Smooth muscle cell (in vitro differentiated cells): ENCODE results near the gene PLEKHG5. TPM values are rescaled to one million over a fixed set of nuclear protein-coding genes. Genes with fewer than 3 reads are reported as not detected.
"Not testable (repeated sequence)": the region's sequence is repeated elsewhere in the genome, so short reads cannot be mapped to it uniquely, and the experiment has no call there.

Experiments used
- DNase-seq: peaks from one replicate; lab custom pipeline; 2025; ENCODE audit not compliant: unreplicated experiment; lab: John Stamatoyannopoulos, UW
- H2AFZ ChIP-seq: fragments of 200-600 bp; sonication (generic); 2 replicates; pipeline ENCODE4 v1.6.0; 2016; ENCODE audit warnings: antibody characterized with exemption, low read depth, mild to moderate bottlenecking
- H3F3A ChIP-seq: fragments of 200-600 bp; sonication (generic); 2 replicates; pipeline ENCODE4 v1.6.0; 2017; ENCODE audit warnings: antibody characterized with exemption, low read depth
- H3K27ac ChIP-seq: fragments of 200-600 bp; sonication (generic); 2 replicates; pipeline ENCODE4 v1.5.1; 2016; ENCODE audit warnings: low read depth, mild to moderate bottlenecking
- H3K27me3 ChIP-seq: fragments of 200-600 bp; sonication (generic); 2 replicates; pipeline ENCODE4 v1.6.1; 2016; ENCODE audit warnings: low read depth, mild to moderate bottlenecking
- H3K36me3 ChIP-seq: fragments of 200-600 bp; sonication (generic); 2 replicates; pipeline ENCODE4 v1.5.1; 2016; ENCODE audit warnings: low read depth
- H3K4me1 ChIP-seq: fragments of 200-600 bp; sonication (generic); 2 replicates; pipeline ENCODE4 v1.5.1; 2016; ENCODE audit warnings: low read depth
- H3K4me2 ChIP-seq: fragments of 200-600 bp; sonication (generic); 2 replicates; pipeline ENCODE4 v1.6.0; 2016; ENCODE audit warnings: mild to moderate bottlenecking
- H3K4me3 ChIP-seq: fragments of 200-600 bp; sonication (generic); 2 replicates; pipeline ENCODE4 v1.5.1; 2016; ENCODE audit warnings: mild to moderate bottlenecking
- H3K79me2 ChIP-seq: fragments of 200-600 bp; sonication (generic); 2 replicates; pipeline ENCODE4 v1.6.0; 2016; ENCODE audit warnings: low read depth, mild to moderate bottlenecking
- H3K9ac ChIP-seq: fragments of 200-600 bp; sonication (generic); 2 replicates; pipeline ENCODE4 v1.6.0; 2016; ENCODE audit warnings: low read depth
- H3K9me3 ChIP-seq: fragments of 200-600 bp; sonication (generic); replicated peaks from 2 replicates; pipeline ENCODE4 v1.5.1; 2016; ENCODE audit warnings: low read depth
- H4K20me1 ChIP-seq: fragments of 200-600 bp; sonication (generic); 2 replicates; pipeline ENCODE4 v1.6.0; 2016; ENCODE audit warnings: low read depth
- CTCF ChIP-seq: fragments of 200-600 bp; sonication (generic); IDR thresholded peaks from 2 replicates; pipeline ENCODE4 v1.5.1; 2017; ENCODE audit warnings: borderline replicate concordance, mild to moderate bottlenecking, antibody characterized with exemption; ENCODE audit not compliant: insufficient read depth, poor library complexity, severe bottlenecking
- WGBS: methylation state at CpG from one replicate; pipeline ENCODE4 v1.1.7; 2016; ENCODE audit warnings: low lambda C conversion rate; 5-methylcytosine and 5-hydroxymethylcytosine counted together
- polyA plus RNA-seq: library from polyadenylated mRNA; unstranded; fragments of >200 nt; fragmentation: Nextera tagmentation; extraction: Ambion mirVana; gene quantifications from 2 replicates; pipeline ENCODE4 v1.2.1, GENCODE V29; 2016
- total RNA-seq: library from RNA; depleted of rRNA; stranded (reverse); fragments of >200 nt; gene quantifications from 2 replicates; pipeline ENCODE4 v1.2.3, GENCODE V29; 2014

PLEKHG5 gene
- total and polyA plus RNA-seq, 2 experiments from 2014 or later: 10.6 to 14.5 TPM

GRCh38 chr1:6459850-6460265 is 31.6 kb downstream of the PLEKHG5 start:
- no peaks in the 10 kb centered on the region for H3K79me2 ChIP-seq
- no peaks in the 10 kb centered on the region for H3K9me3 ChIP-seq
- H3K4me2 ChIP-seq: peak overlapping the region; percentile 76
- H3K27me3 ChIP-seq: peaks cover 8% of the 10 kb centered on the region
- H3K36me3 ChIP-seq: no peaks in the 10 kb centered on the region
- H4K20me1 ChIP-seq: peaks cover 3% of the 10 kb centered on the region
- WGBS: 34% methylated on average over 13 of the region's 18 CpGs
- H3F3A ChIP-seq: no peaks in the 10 kb centered on the region
- H3K27ac ChIP-seq: no peak overlapping the region
- H3K9ac ChIP-seq: no peak overlapping the region
- H2AFZ ChIP-seq: no peak overlapping the region
- peak overlapping the region; percentile 13 for H3K4me3 ChIP-seq
- H3K4me1 ChIP-seq: peaks cover 8% of the 10 kb centered on the region
- no peak for DNase-seq
- TF ChIP-seq CTCF: no peak

- Histone ChIP-seq H3K9ac (no peak overlapping the region), H4K20me1 (no peaks in the 10 kb centered on the region), H3K27ac (no peak overlapping the region), H3K4me3 (no peak overlapping the region), H3K36me3 (no peaks in the 10 kb centered on the region), H3F3A (no peaks in the 10 kb centered on the region), H3K9me3 (no peaks in the 10 kb centered on the region), H3K79me2 (no peaks in the 10 kb centered on the region), H3K4me1 (peaks cover 8% of the 10 kb centered on the region), H2AFZ (no peak overlapping the region), H3K27me3 (peaks cover 14% of the 10 kb centered on the region), H3K4me2 (no peak overlapping the region)
- DNase-seq: no peak
- WGBS: 92% methylated on average over 11 of the region's 11 CpGs
- no peak for TF ChIP-seq CTCF
Observed at GRCh38 chr1:6456800-6457466, 34.5 kb downstream of the PLEKHG5 start.

- not testable (repeated sequence) for H3K4me2 ChIP-seq, H3F3A ChIP-seq, H4K20me1 ChIP-seq, H3K79me2 ChIP-seq, H3K27ac ChIP-seq, H3K9ac ChIP-seq, H3K9me3 ChIP-seq, H2AFZ ChIP-seq, DNase-seq, H3K4me1 ChIP-seq, H3K4me3 ChIP-seq, H3K36me3 ChIP-seq
- H3K27me3 ChIP-seq: peaks cover 17% of the 10 kb centered on the region
- 90% methylated on average over 39 of the region's 58 CpGs for WGBS
Observed at GRCh38 chr1:6455752-6456520, 35.5 kb downstream of the PLEKHG5 start.

- Histone ChIP-seq H3K9ac (no peak overlapping the region), H4K20me1 (no peaks in the 10 kb centered on the region), H3K79me2 (no peaks in the 10 kb centered on the region), H3K27ac (no peak overlapping the region), H3K4me3 (no peak overlapping the region), H3K36me3 (no peaks in the 10 kb centered on the region), H3K9me3 (no peaks in the 10 kb centered on the region), H3F3A (no peaks in the 10 kb centered on the region), H3K4me1 (peaks cover 2% of the 10 kb centered on the region), H2AFZ (no peak overlapping the region), H3K4me2 (no peak overlapping the region), H3K27me3 (peaks cover 25% of the 10 kb centered on the region)
- WGBS: 53% methylated on average over 78 of the region's 115 CpGs
- no peak for DNase-seq
- TF ChIP-seq CTCF: no peak
Observed at GRCh38 chr1:6454856-6455751, 36.4 kb downstream of the PLEKHG5 start.

- not testable (repeated sequence) for H3F3A ChIP-seq, H4K20me1 ChIP-seq, H3K4me3 ChIP-seq, H3K4me2 ChIP-seq, H3K9me3 ChIP-seq, H3K79me2 ChIP-seq, H3K4me1 ChIP-seq, H2AFZ ChIP-seq, DNase-seq, H3K9ac ChIP-seq, H3K27ac ChIP-seq, H3K36me3 ChIP-seq
- peaks cover 34% of the 10 kb centered on the region for H3K27me3 ChIP-seq
- 75% methylated on average over 78 of the region's 85 CpGs for WGBS
Observed at GRCh38 chr1:6453895-6454855, 37.3 kb downstream of the PLEKHG5 start.
